Measurements from ENCODE around the gene DCTN5. TPM values are rescaled to one million over a fixed set of nuclear protein-coding genes. Genes with fewer than 3 reads are reported as not detected.
A peak's percentile ranks its signal among the peaks of the same experiment; 100 is the strongest.

DCTN5 gene
- total RNA-seq: 10 to 100 TPM; 60.7 to 72.1 (median 65.8) TPM
- 63.6 TPM for total RNA-seq (2013)

DNA sequence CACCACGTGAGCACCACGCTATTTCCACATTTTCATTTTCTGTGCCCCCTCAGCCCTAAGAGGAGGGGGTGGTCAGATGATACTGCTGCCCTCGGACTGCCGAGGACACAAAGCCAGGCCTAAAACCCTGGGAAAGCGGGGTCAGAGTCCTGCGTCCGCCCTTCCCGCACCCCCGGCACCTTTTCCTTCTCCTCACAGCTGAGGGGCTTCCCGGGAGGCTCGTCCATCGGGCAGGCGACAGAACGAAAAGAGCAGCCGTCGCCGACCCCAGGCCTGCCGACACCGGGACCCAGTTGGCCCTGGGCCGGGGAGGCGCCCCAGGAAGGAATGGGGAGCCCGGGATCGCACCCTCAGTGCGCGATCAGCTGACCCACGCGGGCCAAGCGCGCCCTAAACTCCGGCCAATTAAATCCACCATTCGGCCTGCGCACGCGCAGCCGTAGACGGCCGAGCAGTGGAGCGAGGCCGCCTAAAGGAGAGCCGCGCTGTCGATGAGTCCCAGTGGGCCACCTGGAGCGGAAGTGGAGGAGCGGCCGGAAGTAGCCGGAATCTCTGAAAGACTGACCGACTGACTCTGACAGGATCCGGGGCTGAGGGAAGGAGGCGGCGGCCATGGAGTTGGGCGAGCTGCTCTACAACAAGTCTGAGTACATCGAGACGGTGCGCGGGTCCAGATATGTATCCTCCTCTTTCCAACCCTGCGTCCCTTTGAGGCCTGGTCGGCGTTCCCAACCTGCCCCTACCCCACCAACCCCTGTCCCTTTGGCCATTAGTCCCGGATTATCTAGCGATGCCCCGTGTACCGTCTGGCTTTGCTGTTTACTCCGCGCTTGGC is at the start of gene DCTN5, which contains the start of gene PALB2:
Gene DCTN5 (plus strand): TSS at position 536 of the 835 bp plus-strand sequence. CDS start 77 bp downstream, at position 613.
Gene PALB2 (minus strand): TSS at position 380 of the 835 bp plus-strand sequence. CDS start 153 bp downstream, at position 227.
- H3K4me3 Mint-ChIP-seq: peak within 1 kb of the TSS; percentile 98
- H3K4me3 ChIP-seq (ENCODE audit: low read length): peak within 1 kb of the TSS; percentile 66
- peaks cover 10% of the 10 kb centered on the region for H3K36me3 Mint-ChIP-seq
- peaks cover 26% of the 10 kb centered on the region for H3K4me1 ChIP-seq (ENCODE audit: control insufficient read depth, insufficient read depth, low read length)
- peak within 1 kb of the TSS; percentile 65 for H3K27ac ChIP-seq (ENCODE audit: low read length)
- intact Hi-C loops (cut with micrococcal nuclease): loop anchor here (1.0 kb wide), 2 partner anchors 45 to 84 kb away; partner anchors contain the start of genes EARS2, NDUFAB1 and UBFD1
- ATAC-seq (peak; percentile 96 to 99 (median 98)), DNase-seq (peak; percentile 79 to 90)
- TF ChIP-seq, protein P1, sequence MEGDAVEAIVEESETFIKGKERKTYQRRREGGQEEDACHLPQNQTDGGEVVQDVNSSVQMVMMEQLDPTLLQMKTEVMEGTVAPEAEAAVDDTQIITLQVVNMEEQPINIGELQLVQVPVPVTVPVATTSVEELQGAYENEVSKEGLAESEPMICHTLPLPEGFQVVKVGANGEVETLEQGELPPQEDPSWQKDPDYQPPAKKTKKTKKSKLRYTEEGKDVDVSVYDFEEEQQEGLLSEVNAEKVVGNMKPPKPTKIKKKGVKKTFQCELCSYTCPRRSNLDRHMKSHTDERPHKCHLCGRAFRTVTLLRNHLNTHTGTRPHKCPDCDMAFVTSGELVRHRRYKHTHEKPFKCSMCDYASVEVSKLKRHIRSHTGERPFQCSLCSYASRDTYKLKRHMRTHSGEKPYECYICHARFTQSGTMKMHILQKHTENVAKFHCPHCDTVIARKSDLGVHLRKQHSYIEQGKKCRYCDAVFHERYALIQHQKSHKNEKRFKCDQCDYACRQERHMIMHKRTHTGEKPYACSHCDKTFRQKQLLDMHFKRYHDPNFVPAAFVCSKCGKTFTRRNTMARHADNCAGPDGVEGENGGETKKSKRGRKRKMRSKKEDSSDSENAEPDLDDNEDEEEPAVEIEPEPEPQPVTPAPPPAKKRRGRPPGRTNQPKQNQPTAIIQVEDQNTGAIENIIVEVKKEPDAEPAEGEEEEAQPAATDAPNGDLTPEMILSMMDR (IDR thresholded peaks at IDR 0.05): no peak
- H3K4me1 Mint-ChIP-seq: peaks cover 39 to 40% of the 10 kb centered on the region in 2 donors
- H3K9me3 ChIP-seq (ENCODE audit: control insufficient read depth, insufficient read depth, low read length): no peaks in the 10 kb centered on the region
- H3K36me3 ChIP-seq (ENCODE audit: control insufficient read depth, insufficient read depth, low read length): peaks cover 15% of the 10 kb centered on the region
- H3K27me3 ChIP-seq (ENCODE audit: control insufficient read depth, insufficient read depth, low read length): no peaks in the 10 kb centered on the region
- no peaks in the 10 kb centered on the region for H3K27me3 Mint-ChIP-seq (ENCODE audit: low read depth in 2 of 2)
- H3K9me3 Mint-ChIP-seq: no peaks in the 10 kb centered on the region
- H3K27ac Mint-ChIP-seq: peak within 1 kb of the TSS; percentile 90 to 96
- under 1% methylated on average over 64 of the region's 64 CpGs for WGBS (ENCODE audit: insufficient coverage)

DNA sequence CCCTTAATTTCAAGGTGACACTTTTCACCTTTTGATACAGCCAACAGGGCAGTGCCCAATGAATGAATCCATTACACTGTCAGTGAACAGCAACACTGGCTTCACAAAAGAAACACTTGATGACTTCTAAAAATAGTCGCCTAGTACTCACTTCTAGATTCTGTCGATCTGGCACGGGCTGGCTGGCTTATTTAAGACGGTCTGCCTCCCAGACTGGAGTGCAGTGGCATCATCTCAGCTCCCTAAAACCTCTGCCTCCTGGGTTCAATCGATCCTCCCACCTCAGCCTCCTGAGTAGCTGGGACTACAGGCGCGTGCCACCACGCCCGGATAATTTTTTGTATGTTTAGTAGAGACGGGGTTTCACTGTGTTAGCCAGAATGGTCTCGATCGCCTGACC is 47.1 kb upstream of the DCTN5 start:
- Mint-ChIP-seq H3K27me3 (ENCODE audit: low read depth in 2 of 2) (no peaks in the 10 kb centered on the region), H3K36me3 (no peaks in the 10 kb centered on the region), H3K4me3 (no peak overlapping the region), H3K27ac (no peak overlapping the region), H3K9me3 (no peaks in the 10 kb centered on the region), H3K4me1 (peaks cover 12 to 36% of the 10 kb centered on the region in 2 donors)
- Histone ChIP-seq H3K36me3 (ENCODE audit: control insufficient read depth, insufficient read depth, low read length) (peaks cover 34% of the 10 kb centered on the region), H3K27me3 (ENCODE audit: control insufficient read depth, insufficient read depth, low read length) (no peaks in the 10 kb centered on the region), H3K9me3 (ENCODE audit: control insufficient read depth, insufficient read depth, low read length) (no peaks in the 10 kb centered on the region), H3K4me3 (ENCODE audit: low read length) (no peak overlapping the region), H3K27ac (ENCODE audit: low read length) (no peak overlapping the region), H3K4me1 (ENCODE audit: control insufficient read depth, insufficient read depth, low read length) (peaks cover 25% of the 10 kb centered on the region)
- TF ChIP-seq, protein P1 (IDR thresholded peaks at IDR 0.05): no peak
- intact Hi-C loops (cut with micrococcal nuclease): no loop called here
- no peak for DNase-seq
- 97% methylated on average over 12 of the region's 12 CpGs for WGBS (ENCODE audit: insufficient coverage)
- ATAC-seq: no peak

DNA sequence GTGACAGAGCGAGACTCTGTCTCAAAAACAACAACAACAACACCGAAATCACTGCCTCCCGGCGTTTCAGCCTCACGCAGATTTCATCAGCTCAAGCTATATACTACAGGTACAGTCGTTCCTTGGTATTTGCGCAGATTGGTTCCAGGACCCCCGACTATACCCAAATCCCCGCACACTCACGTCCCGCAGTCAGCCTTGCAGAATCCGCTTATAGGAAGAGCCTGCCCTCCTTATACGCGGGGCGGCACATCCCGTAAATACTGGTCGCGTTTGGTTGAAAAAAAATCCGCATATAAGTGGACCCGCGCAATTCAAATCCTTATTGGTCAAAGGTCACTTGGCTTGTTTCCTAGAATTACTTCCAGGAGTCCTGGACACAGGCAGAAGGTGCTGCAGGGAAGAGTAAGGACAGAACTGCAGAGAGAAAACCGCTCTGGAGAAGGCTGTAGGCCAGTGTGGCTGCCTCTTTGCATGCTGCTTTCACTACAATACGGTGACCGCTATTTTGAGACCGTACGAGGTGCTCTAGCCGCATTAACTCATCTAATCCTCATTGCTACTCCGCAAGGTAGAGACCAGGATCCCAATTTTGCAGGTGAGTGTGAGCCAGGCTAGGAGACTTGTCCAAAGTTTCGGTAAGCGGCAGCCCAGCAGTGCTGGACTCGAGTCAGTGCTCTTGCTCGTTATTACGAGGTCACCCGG is 45.9 kb upstream of the DCTN5 start:
- Mint-ChIP-seq H3K36me3 (no peaks in the 10 kb centered on the region), H3K4me1 (peaks cover 12 to 32% of the 10 kb centered on the region in 2 donors), H3K9me3 (no peaks in the 10 kb centered on the region), H3K27me3 (ENCODE audit: low read depth in 2 of 2) (no peaks in the 10 kb centered on the region), H3K27ac (peak overlapping the region in 1 of 2 donors; percentile 75), H3K4me3 (peak overlapping the region; percentile 81)
- TF ChIP-seq, protein P1 (IDR thresholded peaks at IDR 0.05): no peak
- Histone ChIP-seq H3K9me3 (ENCODE audit: control insufficient read depth, insufficient read depth, low read length) (no peaks in the 10 kb centered on the region), H3K27ac (ENCODE audit: low read length) (peak overlapping the region; percentile 66), H3K36me3 (ENCODE audit: control insufficient read depth, insufficient read depth, low read length) (peaks cover 24% of the 10 kb centered on the region), H3K27me3 (ENCODE audit: control insufficient read depth, insufficient read depth, low read length) (no peaks in the 10 kb centered on the region), H3K4me1 (ENCODE audit: control insufficient read depth, insufficient read depth, low read length) (peaks cover 25% of the 10 kb centered on the region), H3K4me3 (ENCODE audit: low read length) (peak overlapping the region; percentile 87)
- no peak for DNase-seq
- intact Hi-C loops (cut with micrococcal nuclease): no loop called here
- 24% methylated on average over 34 of the region's 34 CpGs for WGBS (ENCODE audit: insufficient coverage)
- no peak for ATAC-seq

Measured in natural killer cell (primary cell).